H9 (cell line): ENCODE measurements around the gene ATG4D. TPM values are rescaled to one million over a fixed set of nuclear protein-coding genes. Genes with fewer than 3 reads are reported as not detected.

Experiments used
- DNase-seq: peaks from one replicate; pipeline ENCODE4 v3.0.0-alpha.2; 2017
- H2AFZ ChIP-seq: one replicate; pipeline ENCODE4 v1.6.1; 2013; ENCODE audit warnings: mild to moderate bottlenecking, low read length, control low read depth, moderate library complexity
- H2AK5ac ChIP-seq: 2 replicates; pipeline ENCODE4 v1.6.1; 2013; ENCODE audit warnings: low read length, control low read depth, mixed read lengths; ENCODE audit not compliant: insufficient read length
- H2BK120ac ChIP-seq: one replicate; pipeline ENCODE4 v1.6.1; 2013; ENCODE audit warnings: low read depth, mild to moderate bottlenecking, low read length, control low read depth, inconsistent platforms; ENCODE audit not compliant: poor library complexity, severe bottlenecking
- H2BK12ac ChIP-seq: 2 replicates; pipeline ENCODE4 v1.6.1; 2013; ENCODE audit warnings: low read length, control low read depth, mixed read lengths, low read depth; ENCODE audit not compliant: insufficient read length
- H2BK15ac ChIP-seq: 2 replicates; pipeline ENCODE4 v1.6.1; 2013; ENCODE audit warnings: low read depth, low read length, control low read depth
- H2BK20ac ChIP-seq: one replicate; pipeline ENCODE4 v1.6.1; 2013; ENCODE audit warnings: low read depth, mild to moderate bottlenecking, low read length, control low read depth, inconsistent platforms; ENCODE audit not compliant: poor library complexity, severe bottlenecking
- H2BK5ac ChIP-seq: 2 replicates; pipeline ENCODE4 v1.6.1; 2013; ENCODE audit warnings: low read length, control low read depth, mixed read lengths; ENCODE audit not compliant: insufficient read length
- H3K14ac ChIP-seq: 2 replicates; pipeline ENCODE4 v1.6.1; 2013; ENCODE audit warnings: low read length, control low read depth; ENCODE audit not compliant: insufficient read depth
- H3K18ac ChIP-seq: 2 replicates; pipeline ENCODE4 v1.6.1; 2013; ENCODE audit warnings: low read depth, mild to moderate bottlenecking, mixed read lengths, low read length, control low read depth; ENCODE audit not compliant: insufficient read length
- H3K23ac ChIP-seq: 2 replicates; pipeline ENCODE4 v1.6.1; 2013; ENCODE audit warnings: low read length, control low read depth, mixed read lengths, low read depth; ENCODE audit not compliant: insufficient read length
- H3K23me2 ChIP-seq: 2 replicates; pipeline ENCODE4 v1.6.1; 2013; ENCODE audit warnings: low read depth, mild to moderate bottlenecking, mixed read lengths, low read length, control low read depth; ENCODE audit not compliant: insufficient read length, poor library complexity, severe bottlenecking
- H3K27ac ChIP-seq: 2 replicates; pipeline ENCODE4 v1.5.1; 2013; ENCODE audit warnings: low read length, control low read depth, mixed read lengths, low read depth; ENCODE audit not compliant: insufficient read length
- H3K27me3 ChIP-seq: 2 replicates; pipeline ENCODE4 v1.6.1; 2013; ENCODE audit warnings: low read length, control low read depth, inconsistent platforms; ENCODE audit not compliant: insufficient read depth
- H3K4ac ChIP-seq: 2 replicates; pipeline ENCODE4 v1.6.1; 2013; ENCODE audit warnings: low read depth, mild to moderate bottlenecking, control low read depth, inconsistent platforms, low read length, moderate library complexity
- H3K4me1 ChIP-seq: 2 replicates; pipeline ENCODE4 v1.6.1; 2013; ENCODE audit warnings: low read length, control low read depth, inconsistent platforms; ENCODE audit not compliant: insufficient read depth
- H3K4me2 ChIP-seq: 2 replicates; pipeline ENCODE4 v1.6.1; 2013; ENCODE audit warnings: low read length, control low read depth, mixed read lengths; ENCODE audit not compliant: insufficient read length, insufficient read depth
- H3K56ac ChIP-seq: 2 replicates; pipeline ENCODE4 v1.6.1; 2013; ENCODE audit warnings: low read depth, mild to moderate bottlenecking, mixed read lengths, low read length, control low read depth; ENCODE audit not compliant: insufficient read length
- H3K79me1 ChIP-seq: 2 replicates; pipeline ENCODE4 v1.6.1; 2013; ENCODE audit warnings: low read depth, mild to moderate bottlenecking, moderate library complexity, low read length, control low read depth, inconsistent platforms; ENCODE audit not compliant: insufficient read depth, poor library complexity, severe bottlenecking
- H3K79me2 ChIP-seq: 2 replicates; pipeline ENCODE4 v1.6.1; 2013; ENCODE audit warnings: low read length, control low read depth, inconsistent platforms; ENCODE audit not compliant: insufficient read depth
- H3K9ac ChIP-seq: 2 replicates; pipeline ENCODE4 v1.6.1; 2013; ENCODE audit warnings: low read length, control low read depth, mixed read lengths; ENCODE audit not compliant: insufficient read length; ENCODE audit errors: extremely low read depth
- H3K9me3 ChIP-seq: one replicate; pipeline ENCODE4 v1.6.1; 2013; ENCODE audit warnings: low read depth, low read length, inconsistent platforms; ENCODE audit not compliant: control insufficient read depth
- H3T11ph ChIP-seq: one replicate; pipeline ENCODE4 v1.6.1; 2013; ENCODE audit warnings: mild to moderate bottlenecking, low read length, control low read depth, inconsistent platforms
- H4K20me1 ChIP-seq: one replicate; pipeline ENCODE4 v1.6.1; 2013; ENCODE audit not compliant: control insufficient read depth, insufficient read length, insufficient read depth
- H4K5ac ChIP-seq: 2 replicates; pipeline ENCODE4 v1.6.1; 2013; ENCODE audit warnings: low read depth, mild to moderate bottlenecking, mixed read lengths, low read length, control low read depth; ENCODE audit not compliant: insufficient read length
- H4K8ac ChIP-seq: replicated peaks from 2 replicates; pipeline ENCODE4 v1.6.1; 2013; ENCODE audit warnings: low read length, control low read depth, mixed read lengths, low read depth; ENCODE audit not compliant: insufficient read length
- H4K91ac ChIP-seq: 2 replicates; pipeline ENCODE4 v1.6.1; 2013; ENCODE audit warnings: low read depth, mild to moderate bottlenecking, moderate library complexity, mixed read lengths, low read length, control low read depth; ENCODE audit not compliant: insufficient read length
- H3K27ac Mint-ChIP-seq, 3 experiments: 2 replicates in 2 of 3; 3 replicates in 1 of 3; pipeline ENCODE4 v1.8.0; 2020 to 2021; ENCODE audit warnings: mixed read lengths in 3 of 3, mild to moderate bottlenecking in 1 of 3, moderate library complexity in 1 of 3
- H3K27me3 Mint-ChIP-seq: 2 replicates; pipeline ENCODE4 v1.8.0; 2021; ENCODE audit warnings: low read depth, mild to moderate bottlenecking, moderate library complexity, mixed read lengths
- H3K36me3 Mint-ChIP-seq, 3 experiments: 2 replicates in 2 of 3; 3 replicates in 1 of 3; pipeline ENCODE4 v1.8.0; 2020 to 2021; ENCODE audit warnings: low read depth in 3 of 3, mixed read lengths in 3 of 3; ENCODE audit not compliant: insufficient read depth in 1 of 3
- H3K4me1 Mint-ChIP-seq, 2 experiments: 2 replicates each; pipeline ENCODE4 v1.8.0; 2020; ENCODE audit warnings: mixed read lengths in 2 of 2
- H3K4me3 Mint-ChIP-seq, 2 experiments: 2 replicates in 1 of 2; 3 replicates in 1 of 2; pipeline ENCODE4 v1.8.0; 2020 to 2021; ENCODE audit warnings: mild to moderate bottlenecking in 2 of 2, mixed read lengths in 2 of 2, moderate library complexity in 1 of 2
- H3K9me3 Mint-ChIP-seq, 2 experiments: 2 replicates in 1 of 2; 3 replicates in 1 of 2; pipeline ENCODE4 v1.8.0; 2020; ENCODE audit warnings: mild to moderate bottlenecking in 2 of 2, mixed read lengths in 2 of 2, moderate library complexity in 1 of 2
- WGBS: extraction: QIAGEN DNeasy Blood & Tissue Kit; methylation state at CpG from one replicate; pipeline ENCODE4 v1.1.7; 2013; ENCODE audit warnings: missing lambda C conversion rate, low lambda C conversion rate, mixed read lengths; ENCODE audit not compliant: insufficient read length; ENCODE audit errors: extremely low coverage; 5-methylcytosine and 5-hydroxymethylcytosine counted together
- total RNA-seq: library from RNA; stranded (reverse); gene quantifications from 2 replicates; pipeline ENCODE4 v1.2.1, GENCODE V29; 2021
- TF ChIP-seq, protein P1 (sequence below): fragments of 200-600 bp; sonication (generic); conservative IDR thresholded peaks from 3 replicates; pipeline ENCODE4 v1.8.0; 2021; ENCODE audit warnings: antibody characterized with exemption, mild to moderate bottlenecking

The ATG4D gene
- total RNA-seq, 1 experiment from 2014 or later, result 55.8 TPM

GRCh38 chr19:10544753-10545251 is 1.1 kb downstream of the ATG4D start:
- H3K4me1 Mint-ChIP-seq, result peaks cover 4 to 12% of the 10 kb centered on the region in 2 experiments
- no CpG with 5 or more reads among the region's 23 CpGs for WGBS
- Histone ChIP-seq H4K91ac (no peak overlapping the region), H3K23me2 (no peaks in the 10 kb centered on the region), H3T11ph (no peak overlapping the region), H2BK12ac (no peak overlapping the region), H3K9me3 (no peaks in the 10 kb centered on the region), H3K27ac (no peak overlapping the region), H3K4ac (no peak overlapping the region), H3K56ac (no peak overlapping the region), H2BK15ac (no peak overlapping the region), H3K4me1 (no peaks in the 10 kb centered on the region), H4K8ac (no peak overlapping the region), H2AFZ (no peak overlapping the region), H2BK5ac (no peak overlapping the region), H3K14ac (no peak overlapping the region), H4K5ac (no peak overlapping the region), H3K79me1 (no peaks in the 10 kb centered on the region), H3K23ac (no peak overlapping the region), H3K27me3 (no peaks in the 10 kb centered on the region), H2BK20ac (no peak overlapping the region), H4K20me1 (no peaks in the 10 kb centered on the region), H2AK5ac (no peak overlapping the region), H3K4me2 (peak overlapping the region; percentile 53), H3K18ac (no peak overlapping the region), H3K79me2 (no peaks in the 10 kb centered on the region), H3K9ac (no peak overlapping the region), H2BK120ac (no peak overlapping the region)
- H3K9me3 Mint-ChIP-seq, result no peaks in the 10 kb centered on the region
- TF ChIP-seq, protein P1, sequence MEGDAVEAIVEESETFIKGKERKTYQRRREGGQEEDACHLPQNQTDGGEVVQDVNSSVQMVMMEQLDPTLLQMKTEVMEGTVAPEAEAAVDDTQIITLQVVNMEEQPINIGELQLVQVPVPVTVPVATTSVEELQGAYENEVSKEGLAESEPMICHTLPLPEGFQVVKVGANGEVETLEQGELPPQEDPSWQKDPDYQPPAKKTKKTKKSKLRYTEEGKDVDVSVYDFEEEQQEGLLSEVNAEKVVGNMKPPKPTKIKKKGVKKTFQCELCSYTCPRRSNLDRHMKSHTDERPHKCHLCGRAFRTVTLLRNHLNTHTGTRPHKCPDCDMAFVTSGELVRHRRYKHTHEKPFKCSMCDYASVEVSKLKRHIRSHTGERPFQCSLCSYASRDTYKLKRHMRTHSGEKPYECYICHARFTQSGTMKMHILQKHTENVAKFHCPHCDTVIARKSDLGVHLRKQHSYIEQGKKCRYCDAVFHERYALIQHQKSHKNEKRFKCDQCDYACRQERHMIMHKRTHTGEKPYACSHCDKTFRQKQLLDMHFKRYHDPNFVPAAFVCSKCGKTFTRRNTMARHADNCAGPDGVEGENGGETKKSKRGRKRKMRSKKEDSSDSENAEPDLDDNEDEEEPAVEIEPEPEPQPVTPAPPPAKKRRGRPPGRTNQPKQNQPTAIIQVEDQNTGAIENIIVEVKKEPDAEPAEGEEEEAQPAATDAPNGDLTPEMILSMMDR, result no peak
- peaks cover 10 to 26% (median 24%) of the 10 kb centered on the region in 3 experiments; a peak in 6 of 7 replicates for H3K36me3 Mint-ChIP-seq
- H3K27me3 Mint-ChIP-seq, result peaks cover 2% of the 10 kb centered on the region; the same call in 1 of the 2 replicates
- peak overlapping the region in 1 of 3 experiments; percentile 91; a peak in 1 of 7 replicates for H3K27ac Mint-ChIP-seq
- H3K4me3 Mint-ChIP-seq, result peak overlapping the region; percentile 89
- no peak for DNase-seq
